Keratinocyte (primary cell): Measurements from ENCODE around the gene ABAT. TPM values are rescaled to one million over a fixed set of nuclear protein-coding genes. Genes with fewer than 3 reads are reported as not detected.

Experiments
- DNase-seq: peaks from one replicate; pipeline ENCODE4 v3.0.0-alpha.2; 2011; ENCODE audit warnings: low read depth, missing footprints, low spot score
- FAIRE-seq: peaks from 2 replicates; lab custom pipeline; 2011; peaks lifted over from hg19 to GRCh38; lab: Jason Lieb, UNC
- H2AFZ ChIP-seq: 2 replicates; pipeline ENCODE4 v1.6.0; 2012; ENCODE audit warnings: low read length, control low read depth, inconsistent platforms; ENCODE audit not compliant: control insufficient read depth
- H3K27ac ChIP-seq: 2 replicates; pipeline ENCODE4 v1.5.1; 2011; ENCODE audit warnings: low read length; ENCODE audit not compliant: control insufficient read depth, insufficient read depth
- H3K27me3 ChIP-seq: 3 replicates; pipeline ENCODE4 v1.6.0; 2011; ENCODE audit warnings: low read length; ENCODE audit not compliant: control insufficient read depth, insufficient read depth; ENCODE audit errors: extremely low read depth
- H3K36me3 ChIP-seq, 2 experiments: 2 replicates in 1 of 2; 3 replicates in 1 of 2; pipeline ENCODE4 v1.5.1; 2011; ENCODE audit warnings: low read length in 2 of 2, mild to moderate bottlenecking in 1 of 2; ENCODE audit not compliant: control insufficient read depth in 2 of 2, insufficient read depth in 2 of 2; ENCODE audit errors: extremely low read depth in 1 of 2
- H3K4me1 ChIP-seq: 3 replicates; pipeline ENCODE4 v1.5.1; 2011; ENCODE audit warnings: low read length; ENCODE audit not compliant: control insufficient read depth, insufficient read depth; ENCODE audit errors: extremely low read depth
- H3K4me2 ChIP-seq: 3 replicates; pipeline ENCODE4 v1.6.0; 2011; ENCODE audit warnings: low read depth, low read length; ENCODE audit not compliant: control insufficient read depth, insufficient read depth; ENCODE audit errors: extremely low read depth
- H3K4me3 ChIP-seq, 3 experiments: fragments of 200-600 bp in 1 of 3; sonication (generic) in 1 of 3; 2 replicates in 2 of 3; 3 replicates in 1 of 3; pipeline ENCODE4 v1.5.1; 2011 to 2016; ENCODE audit warnings: low read length in 3 of 3, mild to moderate bottlenecking in 3 of 3, control low read depth in 2 of 3, inconsistent platforms in 1 of 3, low read depth in 1 of 3, mixed read lengths in 1 of 3, mixed run types in 1 of 3, moderate library complexity in 1 of 3; ENCODE audit not compliant: control insufficient read depth in 2 of 3, insufficient read depth in 2 of 3; ENCODE audit errors: extremely low read depth in 1 of 3
- H3K79me2 ChIP-seq: 2 replicates; pipeline ENCODE4 v1.6.0; 2012; ENCODE audit warnings: low read length; ENCODE audit not compliant: control insufficient read depth, insufficient read depth
- H3K9ac ChIP-seq: 3 replicates; pipeline ENCODE4 v1.6.0; 2011; ENCODE audit warnings: low read length; ENCODE audit not compliant: control insufficient read depth, insufficient read depth; ENCODE audit errors: extremely low read depth
- H3K9me1 ChIP-seq: 3 replicates; pipeline ENCODE4 v1.6.0; 2011; ENCODE audit warnings: low read length; ENCODE audit not compliant: control insufficient read depth, insufficient read depth; ENCODE audit errors: extremely low read depth
- H3K9me3 ChIP-seq: 2 replicates; pipeline ENCODE4 v1.5.1; 2012; ENCODE audit warnings: low read depth, low read length; ENCODE audit not compliant: control insufficient read depth
- H4K20me1 ChIP-seq: 3 replicates; pipeline ENCODE4 v1.6.0; 2011; ENCODE audit warnings: low read length; ENCODE audit not compliant: control insufficient read depth, insufficient read depth; ENCODE audit errors: extremely low read depth
- CTCF ChIP-seq, 3 experiments: IDR thresholded peaks in 1 of 3; conservative IDR thresholded peaks in 1 of 3; optimal IDR thresholded peaks in 1 of 3; 2 replicates in 2 of 3; 3 replicates in 1 of 3; pipeline versions ENCODE3 to v1.5.1; 2011; ENCODE audit warnings: low read length in 3 of 3, mild to moderate bottlenecking in 3 of 3, moderate library complexity in 2 of 3, control low read depth in 1 of 3, inconsistent platforms in 1 of 3; ENCODE audit not compliant: insufficient read depth in 2 of 3; ENCODE audit errors: extremely low read depth in 1 of 3
- EZH2 ChIP-seq: IDR thresholded peaks from one replicate; pipeline ENCODE4 v1.6.1; 2012; ENCODE audit warnings: inconsistent platforms, mild to moderate bottlenecking, low read length, moderate library complexity
- dilution Hi-C: fragments of 300-500 bp; cut with MboI; formaldehyde crosslinking; loops from one replicate; pipeline ENCODE4 v1.7.0; 2020; ENCODE audit warnings: low sequenced_read_pairs; ENCODE audit not compliant: extremely low pct_ligation_motif_present
- polyA plus RNA-seq, 5 experiments: library from polyadenylated mRNA; depleted of rRNA in 3 of 5; stranded (reverse) in 3 of 5; stranded (forward) in 1 of 5; unstranded in 1 of 5; fragments of >200 nt; gene quantifications; 1 replicate in 1 of 5; 2 replicates in 3 of 5; 3 replicates in 1 of 5; pipeline versions ENCODE4 v1.2.1 to v1.2.3, GENCODE V29; 2011 to 2012; ENCODE audit warnings: missing spikeins in 2 of 5, low read depth in 1 of 5, low replicate concordance in 1 of 5

ABAT gene
- polyA plus RNA-seq, 1 donor (not counting 4 experiments of a cell fraction or from before 2014, with no cell fraction given) = 13.7 TPM

GRCh38 chr16:8678068-8678927 lies 3.9 kb downstream of the ABAT start:
- Histone ChIP-seq H3K9me1 (peaks cover 2% of the 10 kb centered on the region), H3K4me1 (peaks cover 48% of the 10 kb centered on the region), H3K79me2 (no peaks in the 10 kb centered on the region), H3K4me3 (peak overlapping the region in 1 of 3 experiments; percentile 42), H3K9me3 (no peaks in the 10 kb centered on the region), H3K4me2 (peak overlapping the region; percentile 83), H3K27me3 (no peaks in the 10 kb centered on the region), H3K9ac (peak overlapping the region; percentile 43), H3K36me3 (no peaks in the 10 kb centered on the region), H2AFZ (no peak overlapping the region), H4K20me1 (no peaks in the 10 kb centered on the region), H3K27ac (peak overlapping the region; percentile 59)
- FAIRE-seq (peak; percentile 84), DNase-seq (no peak)
- TF ChIP-seq CTCF (optimal IDR thresholded peaks at IDR 0.05 in 1 of 3, IDR thresholded peaks at IDR 0.05 in 1 of 3, conservative IDR thresholded peaks at IDR 0.05 in 1 of 3; ENCODE audit: extremely low read depth in 1 of 3, insufficient read depth in 2 of 3, low read length in 3 of 3) (no peak), EZH2 (no peak)
- dilution Hi-C loops = no loop called here

- Histone ChIP-seq H3K36me3 (no peaks in the 10 kb centered on the region), H3K27ac (peak overlapping the region; percentile 25), H3K9me3 (no peaks in the 10 kb centered on the region), H3K4me3 (no peak overlapping the region), H3K4me1 (peaks cover 48% of the 10 kb centered on the region), H2AFZ (no peak overlapping the region), H3K9me1 (peaks cover 2% of the 10 kb centered on the region), H3K4me2 (peak overlapping the region; percentile 27), H4K20me1 (no peaks in the 10 kb centered on the region), H3K9ac (peak overlapping the region; percentile 15), H3K27me3 (no peaks in the 10 kb centered on the region), H3K79me2 (no peaks in the 10 kb centered on the region)
- FAIRE-seq (no peak), DNase-seq (no peak)
- dilution Hi-C loops = no loop called here
- TF ChIP-seq CTCF (optimal IDR thresholded peaks at IDR 0.05 in 1 of 3, IDR thresholded peaks at IDR 0.05 in 1 of 3, conservative IDR thresholded peaks at IDR 0.05 in 1 of 3; ENCODE audit: extremely low read depth in 1 of 3, insufficient read depth in 2 of 3, low read length in 3 of 3) = no peak
- TF ChIP-seq EZH2 = no peak
These were observed 4.7 kb downstream of the ABAT start for GRCh38 chr16:8679151-8679550.
